H1 (cell line): ENCODE measurements around the gene MRPS2. TPM values are rescaled to one million over a fixed set of nuclear protein-coding genes. Genes with fewer than 3 reads are reported as not detected.

ENCODE experiments used
- CHD2 ChIP-seq: IDR thresholded peaks from 2 replicates; pipeline ENCODE4 v1.6.1; 2012; ENCODE audit warnings: low read length, improper control_type of control experiment
- E2F6 ChIP-seq: IDR thresholded peaks from 2 replicates; pipeline ENCODE4 v1.6.1; 2012; ENCODE audit warnings: inconsistent platforms
- EP300 ChIP-seq, 2 experiments: IDR thresholded peaks; 1 replicate in 1 of 2; 2 replicates in 1 of 2; pipeline ENCODE4 v1.6.1; 2011 to 2012; ENCODE audit warnings: low read depth in 2 of 2, low read length in 2 of 2, mild to moderate bottlenecking in 2 of 2, borderline replicate concordance in 1 of 2, inconsistent platforms in 1 of 2, moderate library complexity in 1 of 2
- KDM4A ChIP-seq: IDR thresholded peaks from one replicate; pipeline ENCODE4 v1.7.1; 2012; ENCODE audit warnings: low read depth, mild to moderate bottlenecking, moderate library complexity, low read length, inconsistent platforms; ENCODE audit not compliant: severe bottlenecking
- KDM5A ChIP-seq: fragments of 200-600 bp; IDR thresholded peaks from 2 replicates; pipeline ENCODE4 v1.7.1; 2012; ENCODE audit warnings: mild to moderate bottlenecking, low read length, inconsistent platforms, mixed read lengths
- POLR2AphosphoS5 ChIP-seq: IDR thresholded peaks from 2 replicates; pipeline ENCODE4 v1.6.1; 2011; ENCODE audit warnings: low read depth, low read length
- RBBP5 ChIP-seq: IDR thresholded peaks from 2 replicates; pipeline ENCODE4 v1.7.1; 2012; ENCODE audit warnings: low read depth, mild to moderate bottlenecking, inconsistent platforms, low read length, moderate library complexity, borderline replicate concordance
- SIRT6 ChIP-seq: IDR thresholded peaks from one replicate; pipeline ENCODE4 v1.7.1; 2012; ENCODE audit warnings: low read length, inconsistent platforms
- YY1 ChIP-seq: IDR thresholded peaks from 2 replicates; pipeline ENCODE4 v1.6.1; 2011; ENCODE audit warnings: low read depth, mild to moderate bottlenecking, low read length
- polyA plus RNA-seq, 7 experiments: library from polyadenylated mRNA; depleted of rRNA in 3 of 7; stranded (reverse) in 5 of 7; unstranded in 2 of 7; fragments of >200 nt in 5 of 7; fragments of 200-250 nt in 2 of 7; gene quantifications; 1 replicate in 5 of 7; 2 replicates in 1 of 7; 4 replicates in 1 of 7; pipeline versions ENCODE4 v1.2.1 to v1.2.3, GENCODE V29; 2011 to 2013; ENCODE audit warnings: missing spikeins in 2 of 7, mixed read lengths in 2 of 7
- total RNA-seq: library from RNA; stranded (reverse); fragmentation: NEBNext Ultra II Directional; extraction: Animal tissue kit (Norgen Biotek cat#: 25700); gene quantifications from 2 replicates; pipeline ENCODE4 v1.2.1, GENCODE V29; 2021

MRPS2 gene
- total and polyA plus RNA-seq, 2 of the 8 experiments (the other 6 are each of a cell fraction or from before 2014, with no cell fraction given): 78.6 to 476 TPM

DNA sequence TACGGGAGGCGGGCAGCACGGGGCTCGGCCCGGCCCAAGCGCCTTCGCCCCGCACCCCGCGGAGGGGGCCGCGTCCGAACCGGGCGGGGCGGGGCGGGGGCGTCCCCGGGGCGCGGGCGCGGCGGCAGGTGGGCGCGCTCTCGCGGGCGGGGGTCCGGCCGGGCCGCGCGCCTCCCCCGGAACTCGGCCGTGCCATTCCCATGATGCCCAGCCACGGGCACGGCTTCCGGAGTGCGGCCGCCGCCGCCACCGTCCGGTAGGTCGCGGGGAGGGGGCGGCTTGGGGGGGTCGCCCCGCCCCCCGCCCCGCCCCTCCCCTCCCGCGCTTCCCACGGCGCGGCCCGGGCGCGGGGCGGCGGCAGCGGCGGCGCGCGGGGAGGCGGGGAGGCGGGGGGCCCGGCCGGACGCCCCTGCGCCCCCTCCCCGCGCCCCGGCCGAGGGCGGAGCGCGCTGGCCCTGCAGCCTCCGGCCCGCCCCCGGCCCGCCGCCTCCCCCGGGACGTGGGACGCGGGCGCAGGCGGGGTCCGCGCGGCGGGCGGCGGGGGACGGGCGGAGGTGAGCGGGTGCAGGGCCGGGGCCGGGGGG, 20.9 kb upstream of the MRPS2 start, which contains the start of gene PPP1R26 (continued):
- TF ChIP-seq KDM5A (no peak), RBBP5 (no peak), EP300 (IDR thresholded peaks at IDR 0.05; ENCODE audit: borderline replicate concordance in 1 of 2, low read depth in 2 of 2, low read length in 2 of 2) (no peak), CHD2 (no peak), YY1 (no peak), SIRT6 (no peak), E2F6 (no peak), POLR2AphosphoS5 (no peak), KDM4A (no peak)
